ENCODE measurements around the gene DDX23.

DNA sequence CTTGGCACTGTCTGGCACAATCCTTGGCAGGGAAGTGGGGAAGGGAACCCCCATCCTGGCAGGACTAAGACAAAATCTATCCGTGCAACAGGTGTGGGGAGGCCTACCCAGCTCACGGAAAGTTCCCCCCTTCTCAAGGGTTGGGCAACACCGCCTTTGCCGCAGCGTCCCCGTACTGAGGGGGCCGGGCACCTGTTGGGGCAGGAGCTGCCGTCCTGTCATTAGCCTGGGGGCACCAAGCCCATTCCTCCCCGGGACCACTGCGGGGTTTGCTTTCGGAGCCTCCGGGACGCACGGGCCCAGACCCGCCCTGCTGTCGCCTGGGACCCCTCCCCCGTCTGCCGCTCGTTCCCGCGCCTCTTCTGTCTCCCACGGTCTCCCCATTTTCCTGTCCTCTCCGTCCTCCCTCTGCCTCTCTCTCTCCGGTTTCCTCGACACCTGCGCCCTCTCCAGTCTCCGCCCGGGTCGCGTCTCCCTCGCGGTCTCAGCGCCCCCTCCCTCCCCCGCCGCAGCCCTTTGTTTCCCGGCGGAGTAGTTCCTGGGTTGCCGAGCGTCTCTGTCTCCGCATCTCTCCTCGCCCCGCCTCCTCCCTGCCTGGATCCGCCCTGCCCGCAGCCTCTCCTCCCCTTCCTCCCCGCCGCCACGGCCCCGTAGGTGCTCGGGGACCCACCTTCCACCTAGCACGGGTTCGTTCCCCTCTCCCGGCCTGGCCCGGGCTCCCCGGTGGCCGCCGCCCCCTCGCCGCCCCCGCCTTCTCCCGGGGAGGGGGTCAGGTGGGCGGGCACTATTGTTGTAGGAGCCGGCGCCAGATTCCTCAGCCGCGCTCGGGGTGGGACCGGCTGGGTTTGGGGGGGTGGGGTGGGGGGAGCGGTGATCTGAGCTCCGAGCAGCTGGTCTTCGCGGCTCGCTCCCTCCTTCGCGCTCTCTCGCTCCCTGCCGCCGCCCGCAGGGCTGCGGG is 33.8 kb downstream of the DDX23 start, which contains the start of gene CACNB3:
- TF ChIP-seq, protein P1, sequence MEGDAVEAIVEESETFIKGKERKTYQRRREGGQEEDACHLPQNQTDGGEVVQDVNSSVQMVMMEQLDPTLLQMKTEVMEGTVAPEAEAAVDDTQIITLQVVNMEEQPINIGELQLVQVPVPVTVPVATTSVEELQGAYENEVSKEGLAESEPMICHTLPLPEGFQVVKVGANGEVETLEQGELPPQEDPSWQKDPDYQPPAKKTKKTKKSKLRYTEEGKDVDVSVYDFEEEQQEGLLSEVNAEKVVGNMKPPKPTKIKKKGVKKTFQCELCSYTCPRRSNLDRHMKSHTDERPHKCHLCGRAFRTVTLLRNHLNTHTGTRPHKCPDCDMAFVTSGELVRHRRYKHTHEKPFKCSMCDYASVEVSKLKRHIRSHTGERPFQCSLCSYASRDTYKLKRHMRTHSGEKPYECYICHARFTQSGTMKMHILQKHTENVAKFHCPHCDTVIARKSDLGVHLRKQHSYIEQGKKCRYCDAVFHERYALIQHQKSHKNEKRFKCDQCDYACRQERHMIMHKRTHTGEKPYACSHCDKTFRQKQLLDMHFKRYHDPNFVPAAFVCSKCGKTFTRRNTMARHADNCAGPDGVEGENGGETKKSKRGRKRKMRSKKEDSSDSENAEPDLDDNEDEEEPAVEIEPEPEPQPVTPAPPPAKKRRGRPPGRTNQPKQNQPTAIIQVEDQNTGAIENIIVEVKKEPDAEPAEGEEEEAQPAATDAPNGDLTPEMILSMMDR (IDR thresholded peaks at IDR 0.05), result no peak
- no peak for TF ChIP-seq POLR2A (IDR thresholded peaks at IDR 0.05)
